CD14-positive monocyte (primary cell): ENCODE results near the gene RNF19B. TPM values are rescaled to one million over a fixed set of nuclear protein-coding genes. Genes with fewer than 3 reads are reported as not detected.
A peak's percentile ranks its signal among the peaks of the same experiment; 100 is the strongest.
"Not testable (repeated sequence)": the region's sequence is repeated elsewhere in the genome, so short reads cannot be mapped to it uniquely, and the experiment has no call there.

Experiments
- DNase-seq, 3 donors: peaks; one replicate each; pipeline ENCODE4 v3.0.0-alpha.2; 2011 to 2022
- H2AFZ ChIP-seq: 2 replicates; pipeline ENCODE4 v1.6.0; 2012; ENCODE audit warnings: mild to moderate bottlenecking, low read depth, low read length, inconsistent platforms; ENCODE audit not compliant: insufficient read depth, poor library complexity, severe bottlenecking
- H3K27ac ChIP-seq, 2 donors: 1 replicate in 1 of 2; 2 replicates in 1 of 2; pipeline ENCODE4 v1.5.1; 2012 to 2013; ENCODE audit warnings: low read length in 2 of 2, control low read depth in 1 of 2, inconsistent platforms in 1 of 2, low read depth in 1 of 2, mild to moderate bottlenecking in 1 of 2
- H3K27me3 ChIP-seq, 2 donors: one replicate each; pipeline versions ENCODE4 v1.6.0 to v1.6.1; 2011 to 2013; ENCODE audit warnings: low read length in 2 of 2; ENCODE audit not compliant: control insufficient read depth in 2 of 2, insufficient read depth in 2 of 2
- H3K36me3 ChIP-seq, 2 donors: replicated peaks in 1 of 2; 1 replicate in 1 of 2; 2 replicates in 1 of 2; pipeline versions ENCODE4 v1.5.1 to v1.6.1; 2012 to 2013; ENCODE audit warnings: low read length in 2 of 2, control low read depth in 1 of 2, inconsistent platforms in 1 of 2, mild to moderate bottlenecking in 1 of 2; ENCODE audit not compliant: insufficient read depth in 2 of 2, control insufficient read depth in 1 of 2
- H3K4me1 ChIP-seq, 2 donors: 1 replicate in 1 of 2; 2 replicates in 1 of 2; pipeline versions ENCODE4 v1.5.1 to v1.6.1; 2012 to 2013; ENCODE audit warnings: low read length in 2 of 2, control low read depth in 1 of 2, inconsistent platforms in 1 of 2, mild to moderate bottlenecking in 1 of 2, moderate library complexity in 1 of 2; ENCODE audit not compliant: insufficient read depth in 2 of 2, control insufficient read depth in 1 of 2
- H3K4me2 ChIP-seq: replicated peaks from 2 replicates; pipeline ENCODE3; 2012; ENCODE audit warnings: low read length, moderate library complexity, mild to moderate bottlenecking; ENCODE audit not compliant: poor library complexity, severe bottlenecking; ENCODE audit errors: extremely low read depth
- H3K4me3 ChIP-seq, 3 experiments: fragments of 200-600 bp in 1 of 3; sonication (generic) in 1 of 3; replicated peaks in 1 of 3; 1 replicate in 2 of 3; 2 replicates in 1 of 3; pipeline ENCODE4 v1.5.1; 2011 to 2013; ENCODE audit warnings: low read length in 3 of 3, mild to moderate bottlenecking in 3 of 3, control low read depth in 2 of 3, low read depth in 2 of 3, inconsistent platforms in 1 of 3, moderate library complexity in 1 of 3
- H3K79me2 ChIP-seq: 2 replicates; pipeline ENCODE4 v1.6.0; 2012; ENCODE audit warnings: mild to moderate bottlenecking, control low read depth, inconsistent platforms, low read length, moderate library complexity; ENCODE audit not compliant: insufficient read depth
- H3K9ac ChIP-seq: 2 replicates; pipeline ENCODE4 v1.6.0; 2017; ENCODE audit warnings: low read length, mild to moderate bottlenecking; ENCODE audit not compliant: insufficient read depth, poor library complexity, severe bottlenecking
- H3K9me3 ChIP-seq, 2 donors: replicated peaks in 1 of 2; 1 replicate in 1 of 2; 2 replicates in 1 of 2; pipeline versions ENCODE4 v1.5.1 to v1.6.1; 2012 to 2013; ENCODE audit warnings: low read length in 2 of 2, control low read depth in 1 of 2; ENCODE audit not compliant: control insufficient read depth in 1 of 2, insufficient read depth in 1 of 2
- H4K20me1 ChIP-seq: 2 replicates; pipeline ENCODE4 v1.6.0; 2012; ENCODE audit warnings: mild to moderate bottlenecking, low read length, control low read depth, moderate library complexity; ENCODE audit not compliant: insufficient read depth
- H3K27ac Mint-ChIP-seq, 7 donors: one replicate each; pipeline ENCODE4 v1.8.0; 2020; ENCODE audit warnings: mild to moderate bottlenecking in 7 of 7, mixed read lengths in 7 of 7, moderate library complexity in 6 of 7, inconsistent platforms in 2 of 7
- H3K27me3 Mint-ChIP-seq, 3 donors: one replicate each; pipeline ENCODE4 v1.8.0; 2021 to 2022; ENCODE audit warnings: low read depth in 3 of 3, mild to moderate bottlenecking in 3 of 3, mixed read lengths in 3 of 3, moderate library complexity in 3 of 3, inconsistent platforms in 1 of 3
- H3K36me3 Mint-ChIP-seq, 2 donors: one replicate each; pipeline ENCODE4 v1.8.0; 2020; ENCODE audit warnings: mixed read lengths in 2 of 2, inconsistent platforms in 1 of 2, mild to moderate bottlenecking in 1 of 2
- H3K4me1 Mint-ChIP-seq: one replicate; pipeline ENCODE4 v1.8.0; 2020; ENCODE audit warnings: mild to moderate bottlenecking, mixed read lengths
- H3K4me3 Mint-ChIP-seq, 2 donors: one replicate each; pipeline ENCODE4 v1.8.0; 2020; ENCODE audit warnings: mild to moderate bottlenecking in 2 of 2, mixed read lengths in 2 of 2, moderate library complexity in 1 of 2
- H3K9me3 Mint-ChIP-seq, 7 donors: one replicate each; pipeline ENCODE4 v1.8.0; 2020 to 2022; ENCODE audit warnings: mixed read lengths in 7 of 7, mild to moderate bottlenecking in 6 of 7, moderate library complexity in 6 of 7, inconsistent platforms in 2 of 7
- WGBS: methylation state at CpG from one replicate; pipeline ENCODE4 v1.1.5; 2013; ENCODE audit warnings: missing lambda C conversion rate; ENCODE audit not compliant: insufficient coverage; 5-methylcytosine and 5-hydroxymethylcytosine counted together
- intact Hi-C, 2 donors: fragments of 100-400 bp; cut with micrococcal nuclease; formaldehyde crosslinking; loops; one replicate each; pipeline versions ENCODE4 v1.15.0 to v1.15.1; 2023
- polyA plus RNA-seq, 3 donors: library from polyadenylated mRNA; depleted of rRNA in 1 of 3; unstranded in 2 of 3; stranded (reverse) in 1 of 3; fragments of 300-500 nt in 2 of 3; fragments of >200 nt in 1 of 3; fragmentation: Illumina TruSeq in 2 of 3; gene quantifications; 1 replicate in 2 of 3; 2 replicates in 1 of 3; pipeline ENCODE4 v1.2.3, GENCODE V29; 2012 to 2021
- TF ChIP-seq, protein P1 (sequence below): fragments of 200-600 bp; IDR thresholded peaks from one replicate; pipeline ENCODE4 v1.8.0; 2022; ENCODE audit warnings: antibody characterized with exemption, mild to moderate bottlenecking

The RNF19B gene
- polyA plus RNA-seq, 3 donors, result 4.1 to 106 (median 5.8) TPM

DNA sequence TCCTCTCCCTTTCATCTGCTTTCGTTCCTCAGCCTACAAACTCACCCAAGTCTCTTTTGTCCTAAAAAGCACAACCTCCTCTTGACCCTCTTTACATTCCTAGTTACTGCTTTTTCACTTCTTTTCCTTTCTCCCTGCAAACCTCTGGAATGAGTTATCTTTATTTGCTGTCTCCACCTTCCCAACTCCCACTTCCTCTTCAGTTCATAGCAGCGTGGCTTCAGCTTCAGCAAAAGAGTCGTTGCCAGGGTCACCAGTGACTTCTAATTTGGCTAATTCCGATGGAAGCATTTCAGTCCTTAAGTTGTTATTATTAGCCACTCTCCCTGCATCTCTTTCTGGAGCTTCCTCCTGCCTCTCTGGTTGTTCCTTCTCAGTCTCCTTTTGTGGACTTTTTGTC, 57.2 kb downstream of the RNF19B start:
- Histone ChIP-seq H3K79me2 (no peaks in the 10 kb centered on the region), H3K4me1 (no peaks in the 10 kb centered on the region), H3K36me3 (no peaks in the 10 kb centered on the region), H3K27me3 (peaks cover 8 to 22% of the 10 kb centered on the region in 2 donors), H3K9ac (no peak overlapping the region), H4K20me1 (no peaks in the 10 kb centered on the region), H2AFZ (no peak overlapping the region), H3K4me3 (no peak overlapping the region), H3K4me2 (no peak overlapping the region), H3K9me3 (peaks cover 0 to under 1% of the 10 kb centered on the region in 2 donors), H3K27ac (no peak overlapping the region)
- intact Hi-C loops, result no loop called here
- DNase-seq, result no peak
- H3K27me3 Mint-ChIP-seq, result peaks cover 11 to 24% (median 22%) of the 10 kb centered on the region in 3 donors
- H3K4me1 Mint-ChIP-seq, result no peaks in the 10 kb centered on the region
- no peaks in the 10 kb centered on the region for H3K36me3 Mint-ChIP-seq
- peaks cover 0 to 2% (median 2%) of the 10 kb centered on the region in 7 donors for H3K9me3 Mint-ChIP-seq
- 34% methylated on average over 4 of the region's 4 CpGs for WGBS
- H3K4me3 Mint-ChIP-seq, result no peak overlapping the region
- H3K27ac Mint-ChIP-seq, result no peak overlapping the region
- TF ChIP-seq, protein P1, sequence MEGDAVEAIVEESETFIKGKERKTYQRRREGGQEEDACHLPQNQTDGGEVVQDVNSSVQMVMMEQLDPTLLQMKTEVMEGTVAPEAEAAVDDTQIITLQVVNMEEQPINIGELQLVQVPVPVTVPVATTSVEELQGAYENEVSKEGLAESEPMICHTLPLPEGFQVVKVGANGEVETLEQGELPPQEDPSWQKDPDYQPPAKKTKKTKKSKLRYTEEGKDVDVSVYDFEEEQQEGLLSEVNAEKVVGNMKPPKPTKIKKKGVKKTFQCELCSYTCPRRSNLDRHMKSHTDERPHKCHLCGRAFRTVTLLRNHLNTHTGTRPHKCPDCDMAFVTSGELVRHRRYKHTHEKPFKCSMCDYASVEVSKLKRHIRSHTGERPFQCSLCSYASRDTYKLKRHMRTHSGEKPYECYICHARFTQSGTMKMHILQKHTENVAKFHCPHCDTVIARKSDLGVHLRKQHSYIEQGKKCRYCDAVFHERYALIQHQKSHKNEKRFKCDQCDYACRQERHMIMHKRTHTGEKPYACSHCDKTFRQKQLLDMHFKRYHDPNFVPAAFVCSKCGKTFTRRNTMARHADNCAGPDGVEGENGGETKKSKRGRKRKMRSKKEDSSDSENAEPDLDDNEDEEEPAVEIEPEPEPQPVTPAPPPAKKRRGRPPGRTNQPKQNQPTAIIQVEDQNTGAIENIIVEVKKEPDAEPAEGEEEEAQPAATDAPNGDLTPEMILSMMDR, result no peak

DNA sequence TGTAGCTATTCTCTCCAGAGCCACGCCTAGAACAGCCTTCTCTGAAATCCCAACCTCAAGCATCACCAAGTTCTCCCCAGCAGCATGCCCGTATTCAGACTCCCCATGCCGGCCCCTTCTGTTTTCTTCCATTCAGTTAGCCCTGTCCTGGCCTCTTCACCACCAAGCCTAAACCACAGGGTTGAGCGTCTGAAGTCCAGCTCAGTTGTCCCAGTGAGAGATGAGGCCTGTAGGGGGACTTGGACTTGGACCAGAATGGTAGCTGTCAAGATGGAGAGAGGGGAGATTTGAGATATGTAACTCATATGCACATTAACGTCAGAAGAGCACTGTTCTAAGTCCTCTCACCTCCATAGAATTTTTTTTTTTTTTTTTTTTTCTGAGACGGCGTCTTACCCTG, 58.0 kb downstream of the RNF19B start:
- no peak for DNase-seq
- H3K4me1 Mint-ChIP-seq, result peaks cover 1% of the 10 kb centered on the region
- Histone ChIP-seq H2AFZ (no peak overlapping the region), H3K9ac (no peak overlapping the region), H3K4me1 (no peaks in the 10 kb centered on the region), H3K79me2 (no peaks in the 10 kb centered on the region), H3K4me2 (no peak overlapping the region), H4K20me1 (no peaks in the 10 kb centered on the region), H3K9me3 (peaks cover 0 to 4% of the 10 kb centered on the region in 2 donors), H3K27ac (no peak overlapping the region), H3K27me3 (peaks cover 12 to 30% of the 10 kb centered on the region in 2 donors), H3K4me3 (no peak overlapping the region), H3K36me3 (no peaks in the 10 kb centered on the region)
- H3K27ac Mint-ChIP-seq, result no peak overlapping the region
- peaks cover 19 to 32% (median 30%) of the 10 kb centered on the region in 3 donors for H3K27me3 Mint-ChIP-seq
- WGBS, result no CpG with 5 or more reads among the region's 7 CpGs
- TF ChIP-seq, protein P1, result no peak
- peaks cover 0 to 8% (median 4%) of the 10 kb centered on the region in 7 donors for H3K9me3 Mint-ChIP-seq
- H3K36me3 Mint-ChIP-seq, result peaks cover 1 to 4% of the 10 kb centered on the region in 2 donors
- intact Hi-C loops, result no loop called here
- H3K4me3 Mint-ChIP-seq, result no peak overlapping the region

DNA sequence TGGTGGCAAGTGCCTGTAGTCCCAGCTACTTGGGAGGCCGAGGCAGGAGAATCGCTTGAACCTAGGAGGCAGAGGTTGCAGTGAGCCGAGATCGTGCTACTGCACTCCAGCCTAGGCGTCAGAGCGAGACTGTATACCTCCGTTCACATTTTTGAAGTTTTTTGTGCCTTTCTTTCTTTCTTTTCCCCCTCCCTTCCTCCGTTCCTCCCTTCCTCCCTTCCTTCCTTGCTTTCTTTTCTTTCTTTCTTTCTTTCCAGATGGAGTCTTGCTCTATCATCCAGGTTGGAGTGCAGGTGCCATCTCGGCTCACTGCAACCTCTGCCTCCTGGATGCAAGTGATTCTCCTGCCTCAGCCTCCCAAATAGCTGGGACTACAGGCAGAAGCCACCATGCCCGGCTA, 59.0 kb downstream of the RNF19B start:
- H3K4me2 ChIP-seq, H3K4me1 ChIP-seq, H3K36me3 Mint-ChIP-seq, H3K27ac ChIP-seq, H3K36me3 ChIP-seq, H3K79me2 ChIP-seq, H3K4me1 Mint-ChIP-seq, H4K20me1 ChIP-seq, H3K9ac ChIP-seq, H2AFZ ChIP-seq, intact Hi-C loops, DNase-seq, H3K9me3 ChIP-seq, H3K4me3 ChIP-seq: not testable (repeated sequence)
- 85% methylated on average over 9 of the region's 10 CpGs for WGBS
- Mint-ChIP-seq H3K4me3 (peak overlapping the region in 1 of 2 donors; percentile 50), H3K9me3 (peaks cover 0 to 12% (median 8%) of the 10 kb centered on the region in 7 donors), H3K27ac (peak overlapping the region in 1 of 7 donors; percentile 36), H3K27me3 (peaks cover 25 to 41% (median 36%) of the 10 kb centered on the region in 3 donors)
- peaks cover 18 to 37% of the 10 kb centered on the region in 2 donors for H3K27me3 ChIP-seq
